GM18519 (cell line): ENCODE results near the gene CCDC9.
"Not testable (repeated sequence)": the region's sequence is repeated elsewhere in the genome, so short reads cannot be mapped to it uniquely, and the experiment has no call there.

Source experiments
- ATAC-seq: cut with Tn5 transposase; IDR thresholded peaks from one replicate; pipeline ENCODE4 v1.9.1; 2021; ENCODE audit warnings: mild to moderate bottlenecking, moderate library complexity; ENCODE audit not compliant: unreplicated experiment, low FRiP score

Gene CCDC9

DNA sequence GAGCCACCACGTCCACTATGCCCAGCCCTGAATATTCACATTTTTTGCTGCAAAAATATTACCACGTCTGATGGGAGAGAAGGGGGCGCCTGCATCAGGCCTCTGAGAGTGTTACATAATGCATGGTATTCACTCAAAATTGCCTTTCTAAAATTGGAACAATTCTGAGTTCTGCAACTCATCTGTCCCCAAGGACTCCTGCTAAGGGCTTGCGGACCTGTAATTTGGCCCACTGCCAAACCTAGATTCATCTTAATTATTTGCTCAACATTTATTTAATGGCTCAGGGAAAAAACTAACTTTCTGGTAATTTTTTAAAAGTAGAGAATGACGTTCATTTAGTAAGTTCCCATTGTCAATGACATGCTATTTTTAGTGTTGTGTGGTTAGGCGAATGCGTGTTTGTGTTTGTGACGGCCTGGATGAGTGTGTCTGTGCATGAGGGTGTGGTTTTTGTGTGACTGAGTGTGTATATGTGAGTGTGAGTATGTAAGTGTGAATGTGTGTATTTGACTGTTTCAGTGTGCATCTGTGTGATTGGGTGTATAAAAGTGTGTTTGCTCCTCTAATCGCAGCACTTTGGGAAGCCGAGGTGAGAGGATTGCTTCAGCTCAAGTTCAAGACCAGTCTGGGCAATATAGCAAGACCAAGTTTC, 27.2 kb downstream of the CCDC9 start:
- ATAC-seq, result no peak

DNA sequence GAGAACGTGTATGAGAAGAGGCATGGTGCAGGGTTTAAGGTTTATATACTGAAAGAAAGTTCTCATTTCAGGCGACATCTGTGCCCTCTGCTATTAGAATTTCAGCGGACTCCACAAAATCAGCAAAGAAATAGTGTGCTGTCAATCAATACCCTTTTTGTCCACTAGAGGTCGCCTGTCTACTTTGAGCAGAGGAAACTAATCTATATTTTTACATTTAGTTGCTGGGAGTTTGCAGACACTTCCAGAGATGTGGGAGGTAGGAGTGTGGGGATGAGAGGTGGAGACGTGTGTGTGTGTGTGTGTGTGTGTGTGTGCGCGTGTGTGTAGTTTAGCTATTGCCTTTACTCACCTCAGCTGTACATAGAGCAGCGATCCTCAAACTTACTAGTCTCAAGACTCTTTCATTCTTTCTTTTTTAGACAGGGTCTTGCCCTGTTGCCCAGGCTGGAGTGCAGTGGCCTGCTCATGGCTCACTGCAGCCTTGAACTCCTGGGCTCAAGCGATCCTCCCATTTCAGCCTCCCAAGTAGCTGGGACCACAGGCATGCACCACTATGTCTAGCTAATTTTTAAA, 28.1 kb downstream of the CCDC9 start:
- ATAC-seq, result no peak

DNA sequence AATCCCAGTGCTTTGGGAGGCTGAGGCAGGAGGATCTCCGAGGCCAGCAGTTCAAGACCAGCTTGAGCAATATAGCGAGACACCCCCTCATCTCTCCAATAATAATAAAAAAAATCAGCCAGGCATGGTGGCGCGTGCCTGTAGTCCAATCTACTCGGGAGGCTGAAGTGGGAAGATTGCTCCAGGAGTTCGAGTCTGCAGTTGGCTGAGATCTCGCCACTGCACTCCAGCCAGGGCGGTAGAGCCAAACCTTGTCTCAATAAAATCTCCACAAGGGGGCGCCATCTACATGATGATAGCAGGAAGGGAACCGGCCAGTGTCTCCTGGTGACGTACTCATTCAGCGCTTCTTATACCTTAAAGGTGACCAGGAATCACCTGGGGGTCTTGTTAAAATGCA, 39.7 kb downstream of the CCDC9 start:
- ATAC-seq, result no peak

DNA sequence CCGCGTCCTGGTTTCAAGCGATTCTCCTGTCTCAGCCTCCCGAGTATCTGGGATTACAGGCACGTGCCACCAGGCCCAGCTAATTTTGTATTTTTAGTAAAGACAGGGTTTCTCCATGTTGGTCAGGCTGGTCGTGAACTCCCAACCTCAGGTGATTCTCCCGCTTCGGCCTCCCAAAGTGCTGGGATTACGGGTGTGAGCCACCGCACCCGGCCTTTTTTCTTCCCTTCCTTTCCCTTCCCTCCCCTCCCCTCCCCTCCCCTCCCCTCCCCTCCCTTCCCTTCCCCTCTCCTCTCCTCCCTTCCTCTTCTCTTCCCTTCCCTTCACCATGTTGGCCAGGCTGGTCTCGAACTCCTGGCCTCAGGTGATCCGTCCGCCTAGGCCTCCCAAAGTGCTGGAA, 44.5 kb downstream of the CCDC9 start:
- ATAC-seq, result not testable (repeated sequence)

DNA sequence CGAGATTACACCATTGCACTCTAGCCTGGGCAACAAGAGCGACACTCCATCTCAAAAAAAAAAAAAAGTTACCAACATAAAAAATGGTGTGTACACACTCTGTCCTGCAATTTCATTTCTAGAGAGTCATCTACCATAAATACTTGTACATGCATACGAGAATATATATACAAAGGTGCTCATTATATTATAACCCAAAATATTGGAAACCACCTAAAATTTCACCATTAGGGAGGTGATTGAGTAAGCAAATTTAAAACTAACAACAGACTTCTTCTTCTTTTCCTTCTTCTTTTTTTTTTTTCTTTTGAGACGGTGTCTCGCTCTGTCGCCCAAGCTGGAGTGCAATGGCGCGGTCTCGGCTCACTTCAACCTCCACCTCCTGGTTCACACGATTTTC, 45.9 kb downstream of the CCDC9 start:
- no peak for ATAC-seq

DNA sequence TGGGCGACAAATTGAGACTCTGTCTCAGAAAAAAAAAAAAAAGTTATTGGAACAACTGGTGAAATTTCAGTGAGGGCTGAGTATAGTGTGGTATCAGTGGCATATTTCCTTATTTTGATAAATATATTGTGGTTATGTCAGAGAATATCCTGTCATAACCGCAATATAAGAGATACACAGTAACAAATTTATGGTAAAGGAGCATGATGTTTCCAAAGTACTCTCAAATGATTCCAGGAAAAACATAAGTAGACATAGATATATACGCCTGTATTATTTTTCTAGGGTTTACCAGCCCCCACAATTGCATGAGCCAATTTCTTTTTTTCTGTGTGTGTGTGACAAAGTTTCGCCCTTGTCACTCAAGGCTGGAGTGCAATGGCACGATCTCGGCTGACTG, 47.6 kb downstream of the CCDC9 start:
- ATAC-seq, result no peak

DNA sequence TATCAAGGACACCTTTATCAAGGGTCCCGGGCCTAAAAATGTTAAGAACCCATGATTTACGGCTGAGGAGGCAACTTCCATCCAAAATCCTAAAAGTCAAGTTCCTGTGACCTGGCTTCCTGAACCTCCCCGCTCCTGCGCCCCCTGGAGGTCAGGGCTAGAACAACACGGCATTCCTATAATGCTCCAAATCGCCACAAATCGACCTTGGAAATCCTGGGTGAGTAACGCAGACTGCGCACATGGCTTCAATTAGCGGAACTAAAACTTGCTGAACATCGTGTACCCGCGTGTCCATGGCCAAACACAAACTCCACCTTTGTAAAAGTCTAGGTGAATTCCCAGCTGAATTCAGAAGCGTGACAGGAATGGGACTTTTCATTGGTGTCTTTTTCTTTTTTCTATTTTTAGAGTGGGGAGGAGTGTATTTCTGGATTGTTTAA, 49.0 kb downstream of the CCDC9 start:
- no peak for ATAC-seq

DNA sequence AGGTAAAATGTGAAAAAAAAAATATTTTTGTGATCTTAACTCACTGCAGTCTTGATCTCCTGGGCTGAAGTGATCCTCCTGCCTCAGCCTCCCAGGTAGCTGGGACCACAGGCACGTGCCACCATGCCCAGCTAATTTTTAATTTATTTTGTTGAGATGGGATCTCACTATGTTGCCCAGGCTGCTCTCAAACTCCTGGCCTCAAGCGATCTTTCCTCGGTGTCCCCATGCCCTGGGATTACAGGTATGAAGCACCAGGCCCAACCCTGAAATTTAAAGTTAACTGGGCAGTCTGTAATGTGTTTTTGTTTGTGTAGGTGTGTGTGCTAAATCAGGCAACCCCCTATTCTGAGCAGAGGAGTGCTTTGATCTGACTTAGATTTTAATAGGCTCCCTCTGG, 50.0 kb downstream of the CCDC9 start:
- no peak for ATAC-seq

DNA sequence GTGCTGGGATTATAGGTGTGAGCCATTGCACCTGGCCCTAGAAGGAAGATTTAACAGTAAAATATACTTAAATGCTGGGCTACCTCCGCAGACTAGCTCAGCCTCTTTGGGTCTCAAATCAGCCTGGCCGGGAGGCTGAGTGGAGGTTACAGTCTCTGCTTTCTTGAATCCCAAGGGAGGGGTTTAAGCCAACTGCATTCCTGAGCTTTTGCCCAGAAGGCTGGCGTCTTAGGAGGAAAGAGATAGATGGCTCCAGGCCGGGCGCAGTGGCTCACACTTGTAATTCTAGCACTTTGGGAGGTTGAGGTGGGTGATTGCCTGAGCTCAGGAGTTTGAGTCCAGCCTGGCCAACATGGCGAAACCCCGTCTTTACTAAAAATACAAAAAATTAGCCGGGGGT, 52.7 kb downstream of the CCDC9 start:
- no peak for ATAC-seq

DNA sequence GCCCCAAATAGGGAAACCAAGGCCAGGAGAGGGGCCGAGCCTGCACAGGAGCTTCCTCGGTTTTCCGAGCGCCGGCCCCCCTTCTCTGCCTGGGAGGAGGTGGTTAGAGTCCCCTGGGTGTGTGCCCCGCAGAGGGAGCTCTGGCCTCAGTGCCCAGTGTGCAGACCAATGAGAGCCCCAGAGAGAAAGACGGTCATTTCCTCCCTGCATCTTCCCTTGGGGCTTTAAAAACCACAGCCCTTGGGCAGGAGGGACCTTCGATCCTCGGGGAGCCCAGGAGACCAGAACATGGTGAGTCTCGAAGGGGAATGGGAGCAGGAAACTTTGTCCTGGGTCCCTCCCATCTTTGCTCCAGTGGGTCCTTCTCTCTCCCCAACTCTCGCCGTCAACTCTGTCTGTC, 53.3 kb downstream of the CCDC9 start, which contains the start of gene C5AR1:
Gene C5AR1, plus strand, starts transcription at position 254 of the 400 bp plus-strand sequence. Its CDS starts 35 bp downstream, at position 289.
- ATAC-seq, result no peak

DNA sequence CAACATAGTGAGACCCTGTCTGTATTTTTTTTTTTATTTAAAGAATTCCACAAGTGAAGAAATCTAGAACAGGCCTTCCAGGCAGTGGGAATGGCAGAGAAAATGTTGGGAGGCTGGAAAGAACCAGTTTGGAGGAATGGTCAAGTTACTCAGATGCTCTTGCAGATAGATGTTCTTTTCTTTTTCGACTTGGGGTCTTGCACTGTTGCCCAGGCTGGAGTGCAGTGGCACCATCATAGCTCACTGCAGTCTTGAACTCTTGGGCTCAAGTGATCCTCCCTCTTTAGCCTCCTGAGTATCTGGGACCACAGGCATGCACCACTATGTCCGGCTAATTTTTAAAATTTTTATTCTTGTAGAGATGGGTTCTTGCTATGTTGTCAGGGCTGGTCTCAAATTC, 54.0 kb downstream of the CCDC9 start:
- no peak for ATAC-seq

DNA sequence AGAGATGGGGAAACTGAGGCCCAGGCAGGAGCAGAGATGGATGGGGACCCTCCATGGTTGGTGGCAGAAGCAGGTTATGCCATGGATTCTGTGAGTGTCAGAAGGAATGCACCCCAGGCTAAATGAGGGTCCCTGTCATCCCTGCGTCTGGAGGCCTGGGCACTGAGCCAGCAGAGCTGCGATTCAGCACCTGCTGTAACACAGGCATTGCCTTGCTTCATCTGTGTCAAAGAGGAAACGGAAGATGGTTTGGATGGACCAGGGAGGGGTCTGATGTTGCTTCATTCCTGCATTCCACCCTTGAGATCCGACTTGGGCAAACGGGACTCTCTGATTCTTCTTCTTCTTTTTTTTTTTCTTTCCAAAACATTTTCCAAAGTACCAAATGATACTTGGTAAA, 54.5 kb downstream of the CCDC9 start:
- no peak for ATAC-seq

DNA sequence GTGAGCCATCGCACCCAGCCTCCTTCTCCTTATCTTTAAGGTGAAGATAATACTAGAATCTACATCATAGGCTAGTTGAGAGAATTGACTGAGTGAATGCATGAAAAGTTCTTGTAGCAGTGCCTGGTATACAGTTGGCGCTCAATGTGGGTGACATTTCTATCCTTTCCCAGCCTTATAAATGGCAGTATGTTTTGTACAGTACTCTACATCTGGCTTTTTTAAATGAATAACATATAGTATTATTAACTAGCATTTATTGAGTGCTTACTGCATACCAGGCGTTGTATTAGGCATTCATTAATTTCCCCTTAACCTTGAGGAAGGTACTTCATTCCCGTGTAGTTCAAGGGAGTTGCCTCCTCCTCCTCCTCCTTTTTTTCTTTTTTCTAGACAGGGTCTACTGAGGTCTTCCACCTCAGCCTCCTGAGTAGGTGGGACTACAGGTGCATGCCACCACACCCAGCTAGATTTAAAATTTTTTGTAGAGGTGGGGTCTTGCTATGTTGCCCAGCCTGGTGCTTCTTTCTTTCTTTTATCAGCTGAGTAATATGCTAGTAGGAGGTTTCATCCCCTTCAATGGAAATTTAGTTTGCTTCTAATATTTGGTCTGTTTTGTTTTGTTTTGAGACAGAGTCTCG, 56.2 kb downstream of the CCDC9 start:
- no peak for ATAC-seq

DNA sequence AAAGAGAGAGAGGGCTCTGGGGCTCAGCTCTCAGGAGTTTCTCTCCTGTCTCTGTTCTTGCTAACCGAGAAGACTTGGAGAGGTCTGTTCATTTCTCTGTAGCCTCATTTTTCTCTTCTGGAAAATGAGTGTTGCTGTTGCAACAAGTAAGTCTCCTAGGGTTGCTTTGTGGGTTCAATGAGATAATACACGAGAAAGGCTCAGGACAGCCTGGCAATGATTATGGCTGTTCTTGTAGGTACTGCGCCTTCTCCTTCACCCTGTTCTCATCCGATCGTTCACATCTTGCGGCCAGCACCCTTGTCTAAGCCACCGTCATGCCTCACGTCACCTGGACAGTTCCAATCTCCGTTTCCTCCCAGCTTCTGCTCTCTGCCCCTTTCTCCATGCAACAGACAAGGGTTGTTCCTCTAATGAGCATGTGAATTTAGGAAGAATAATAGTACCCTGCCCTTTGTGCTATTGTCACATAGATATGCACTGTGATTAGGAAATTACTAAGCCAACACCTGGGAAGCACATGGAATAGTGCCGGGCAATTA, 57.5 kb downstream of the CCDC9 start:
- ATAC-seq, result no peak

DNA sequence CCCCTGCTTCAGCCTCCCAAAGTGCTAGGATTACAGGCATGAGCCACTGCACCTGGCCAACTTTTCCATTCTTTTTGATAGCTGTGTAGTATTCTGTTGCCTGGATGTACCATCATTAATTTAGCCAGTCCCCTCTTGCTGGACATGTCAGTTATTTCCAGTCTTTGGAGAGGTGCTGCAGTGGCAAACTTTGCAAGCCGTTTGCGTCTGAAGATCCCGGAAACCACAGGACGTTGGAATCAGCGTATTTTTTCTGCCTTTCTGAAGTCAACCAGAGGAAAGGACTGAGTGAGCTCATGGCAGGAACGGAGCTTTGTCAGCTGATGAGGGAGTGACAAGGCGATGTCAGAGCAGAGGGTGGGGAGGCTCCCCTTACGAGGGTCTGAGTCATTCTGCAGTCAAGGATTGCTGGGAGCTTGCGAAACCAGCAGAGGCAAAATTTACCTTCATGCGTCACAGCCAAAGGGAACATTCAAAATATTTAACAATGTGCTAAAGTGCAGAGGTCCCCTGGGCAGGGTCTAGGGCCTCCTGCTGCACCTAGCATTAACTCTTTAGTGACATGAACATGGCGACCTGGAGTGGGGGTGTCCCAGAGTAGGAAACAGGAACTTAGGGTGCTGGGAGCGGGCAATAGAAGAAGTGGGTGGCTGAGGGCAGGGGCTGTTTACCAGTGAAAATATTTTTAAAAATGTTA, 58.9 kb downstream of the CCDC9 start:
- ATAC-seq, result no peak

DNA sequence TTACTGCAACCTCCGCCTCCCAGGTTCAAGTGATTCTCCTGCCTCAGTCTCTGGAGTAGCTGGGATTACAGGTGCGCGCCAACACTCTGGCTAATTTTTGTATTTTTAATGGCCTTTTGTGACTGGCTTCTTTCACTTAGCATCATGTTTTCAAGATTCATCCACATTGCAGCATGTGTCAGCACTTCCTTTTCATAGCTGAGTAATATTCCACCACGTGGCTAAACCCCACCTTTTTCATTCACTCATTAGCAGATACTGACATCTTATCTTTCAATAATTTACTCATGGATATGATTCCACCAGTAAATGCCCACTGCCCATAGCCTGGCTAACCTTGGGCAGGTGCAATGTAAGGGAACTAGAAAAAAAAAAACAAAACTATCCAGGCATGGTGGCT, 60.2 kb downstream of the CCDC9 start:
- ATAC-seq, result no peak

DNA sequence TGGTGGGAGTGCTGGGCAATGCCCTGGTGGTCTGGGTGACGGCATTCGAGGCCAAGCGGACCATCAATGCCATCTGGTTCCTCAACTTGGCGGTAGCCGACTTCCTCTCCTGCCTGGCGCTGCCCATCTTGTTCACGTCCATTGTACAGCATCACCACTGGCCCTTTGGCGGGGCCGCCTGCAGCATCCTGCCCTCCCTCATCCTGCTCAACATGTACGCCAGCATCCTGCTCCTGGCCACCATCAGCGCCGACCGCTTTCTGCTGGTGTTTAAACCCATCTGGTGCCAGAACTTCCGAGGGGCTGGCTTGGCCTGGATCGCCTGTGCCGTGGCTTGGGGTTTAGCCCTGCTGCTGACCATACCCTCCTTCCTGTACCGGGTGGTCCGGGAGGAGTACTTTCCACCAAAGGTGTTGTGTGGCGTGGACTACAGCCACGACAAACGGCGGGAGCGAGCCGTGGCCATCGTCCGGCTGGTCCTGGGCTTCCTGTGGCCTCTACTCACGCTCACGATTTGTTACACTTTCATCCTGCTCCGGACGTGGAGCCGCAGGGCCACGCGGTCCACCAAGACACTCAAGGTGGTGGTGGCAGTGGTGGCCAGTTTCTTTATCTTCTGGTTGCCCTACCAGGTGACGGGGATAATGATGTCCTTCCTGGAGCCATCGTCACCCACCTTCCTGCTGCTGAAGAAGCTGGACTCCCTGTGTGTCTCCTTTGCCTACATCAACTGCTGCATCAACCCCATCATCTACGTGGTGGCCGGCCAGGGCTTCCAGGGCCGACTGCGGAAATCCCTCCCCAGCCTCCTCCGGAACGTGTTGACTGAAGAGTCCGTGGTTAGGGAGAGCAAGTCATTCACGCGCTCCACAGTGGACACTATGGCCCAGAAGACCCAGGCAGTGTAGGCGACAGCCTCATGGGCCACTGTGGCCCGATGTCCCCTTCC, 63.9 kb downstream of the CCDC9 start:
- ATAC-seq, result no peak
